ENCODE measurements around the gene CD320.

CD320 gene

DNA sequence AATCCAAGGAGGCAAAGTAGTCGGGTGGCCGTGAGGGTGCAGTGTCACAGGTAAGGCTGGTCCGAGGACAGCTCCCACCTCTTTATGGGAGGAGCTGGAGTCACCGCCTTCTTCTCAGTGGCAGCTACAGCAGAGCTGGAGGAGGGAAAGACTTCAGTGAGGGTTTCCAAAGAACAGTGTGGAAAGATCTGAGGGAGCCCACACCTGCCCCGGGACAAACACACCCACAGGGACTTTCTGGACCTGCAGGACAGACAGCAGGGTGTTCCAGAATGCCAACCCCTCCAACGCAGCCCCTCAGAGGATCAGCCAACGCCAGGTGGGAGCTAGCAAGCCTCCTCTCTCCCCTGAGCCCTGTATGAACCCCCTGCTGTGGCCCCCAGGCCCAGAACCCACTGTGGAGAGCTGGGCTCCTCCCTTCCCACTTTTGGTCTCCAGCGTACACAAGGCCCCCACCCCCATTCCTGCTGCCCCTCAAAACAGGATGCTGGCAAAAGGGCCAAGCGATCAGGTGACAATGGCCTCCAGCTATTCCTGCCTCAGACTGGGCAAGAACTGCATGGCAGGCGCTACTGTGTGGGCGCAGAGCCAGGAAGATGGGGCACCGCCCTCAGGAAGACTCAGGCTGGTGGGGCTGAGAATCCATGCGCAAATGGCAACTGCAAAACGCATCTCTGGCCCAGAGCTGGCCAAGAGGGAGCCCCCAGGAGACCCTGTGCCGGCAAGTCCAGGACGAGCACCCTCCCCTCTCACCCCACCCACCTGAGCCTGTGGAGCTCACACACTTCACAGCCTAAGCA, 3.5 kb upstream of the CD320 start:
- WGBS (ENCODE audit: extremely low coverage, insufficient coverage, insufficient read length), result no CpG with 5 or more reads among the region's 16 CpGs
- DNase-seq, result peak in 1 of 2 donors; percentile 32
- peaks cover 2% of the 10 kb centered on the region for H3K79me1 ChIP-seq (ENCODE audit: low read length)

DNA sequence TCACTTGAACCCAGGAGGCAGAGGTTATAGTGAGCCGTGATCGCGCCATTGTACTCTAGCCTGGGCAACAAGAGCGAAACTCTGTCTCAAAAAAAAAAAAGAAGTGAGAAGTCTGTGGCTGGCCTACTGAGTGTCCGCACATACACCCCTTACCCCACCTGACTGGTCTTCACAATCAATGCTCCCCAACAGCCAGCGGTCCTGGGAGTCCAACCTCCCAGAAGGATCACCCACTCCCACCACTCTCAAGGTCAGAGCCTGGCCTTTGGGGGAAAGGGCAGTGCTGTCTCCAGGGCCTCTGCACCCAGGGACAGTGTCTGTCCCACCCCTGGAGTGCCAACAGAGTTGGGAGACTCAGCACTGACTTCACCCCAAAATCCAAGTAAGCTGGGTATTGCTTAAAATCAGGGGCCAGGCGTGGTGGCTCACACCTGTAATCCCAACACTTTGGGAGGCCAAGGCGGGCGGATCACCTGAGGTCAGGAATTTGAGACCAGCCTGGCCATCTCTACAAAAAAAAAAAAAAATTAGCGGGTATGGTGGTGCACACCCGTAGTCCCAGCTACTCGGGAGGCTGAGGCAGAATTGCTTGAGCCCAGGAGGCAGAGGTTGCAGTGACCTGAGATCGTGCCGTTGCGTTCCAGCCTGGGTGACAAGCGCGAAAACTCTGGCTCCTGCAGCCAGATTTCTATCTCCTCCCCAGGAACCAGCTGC, 2.3 kb upstream of the CD320 start:
- no peaks in the 10 kb centered on the region for H3K79me2 ChIP-seq (ENCODE audit: control insufficient read depth, insufficient read depth, low read length, poor library complexity)
- no peak overlapping the region for H4K91ac ChIP-seq (ENCODE audit: low read depth, low read length)
- no peak overlapping the region for H2BK120ac ChIP-seq (ENCODE audit: insufficient read depth, low read length, poor library complexity)
- H3K4ac ChIP-seq (ENCODE audit: low read depth, low read length), result no peak overlapping the region
- no peaks in the 10 kb centered on the region for H3K9me3 ChIP-seq (ENCODE audit: insufficient read depth, low read depth, low read length)
- no peak overlapping the region for H4K8ac ChIP-seq (ENCODE audit: low read depth, low read length)
- H3K14ac ChIP-seq (ENCODE audit: low read length), result no peak overlapping the region
- H3K23ac ChIP-seq (ENCODE audit: low read length), result no peak overlapping the region
- no peak overlapping the region for H3K18ac ChIP-seq (ENCODE audit: low read length)
- H3K9ac ChIP-seq (ENCODE audit: low read length), result no peak overlapping the region
- H4K12ac ChIP-seq (ENCODE audit: low read depth, low read length), result no peak overlapping the region
- H2AK5ac ChIP-seq (ENCODE audit: low read length), result no peak overlapping the region
- H3K4me2 ChIP-seq (ENCODE audit: low read length), result no peak overlapping the region
- no peak overlapping the region for H2AFZ ChIP-seq (ENCODE audit: insufficient read depth, low read length, poor library complexity)
- peaks cover 36 to 41% of the 10 kb centered on the region in 2 experiments for H3K36me3 ChIP-seq (ENCODE audit: control insufficient read depth in 1 of 2, insufficient read depth in 2 of 2, low read length in 2 of 2)
- H3K27me3 ChIP-seq (ENCODE audit: insufficient read depth, low read length), result no peaks in the 10 kb centered on the region
- DNase-seq, result no peak
- no peak overlapping the region for H2BK12ac ChIP-seq (ENCODE audit: low read length)
- H3K4me1 ChIP-seq (ENCODE audit: control insufficient read depth in 1 of 2, insufficient read depth in 2 of 2, low read length in 2 of 2), result peaks cover 8 to 11% of the 10 kb centered on the region in 2 experiments
- peaks cover 2% of the 10 kb centered on the region for H3K79me1 ChIP-seq (ENCODE audit: low read length)
- no peak overlapping the region for H2BK5ac ChIP-seq (ENCODE audit: low read depth, low read length, poor library complexity)
- no peak overlapping the region for H3K4me3 ChIP-seq (ENCODE audit: low read depth, low read length)
- H3K27ac ChIP-seq (ENCODE audit: low read depth, low read length), result no peak overlapping the region
- no CpG with 5 or more reads among the region's 17 CpGs for WGBS (ENCODE audit: extremely low coverage, insufficient coverage, insufficient read length)

More for the DNA sequence above, 3.5 kb upstream of the CD320 start:
- Histone ChIP-seq H3K27me3 (ENCODE audit: insufficient read depth, low read length) (no peaks in the 10 kb centered on the region), H4K12ac (ENCODE audit: low read depth, low read length) (no peak overlapping the region), H3K4ac (ENCODE audit: low read depth, low read length) (no peak overlapping the region), H3K4me3 (ENCODE audit: low read depth, low read length) (no peak overlapping the region), H2BK12ac (ENCODE audit: low read length) (no peak overlapping the region), H3K9ac (ENCODE audit: low read length) (no peak overlapping the region), H3K18ac (ENCODE audit: low read length) (no peak overlapping the region), H3K14ac (ENCODE audit: low read length) (no peak overlapping the region), H2BK120ac (ENCODE audit: insufficient read depth, low read length, poor library complexity) (no peak overlapping the region), H3K9me3 (ENCODE audit: insufficient read depth, low read depth, low read length) (no peaks in the 10 kb centered on the region), H2AFZ (ENCODE audit: insufficient read depth, low read length, poor library complexity) (no peak overlapping the region), H2AK5ac (ENCODE audit: low read length) (no peak overlapping the region), H3K4me1 (ENCODE audit: control insufficient read depth in 1 of 2, insufficient read depth in 2 of 2, low read length in 2 of 2) (peaks cover 8 to 9% of the 10 kb centered on the region in 2 experiments), H2BK5ac (ENCODE audit: low read depth, low read length, poor library complexity) (no peak overlapping the region), H3K23ac (ENCODE audit: low read length) (no peak overlapping the region), H4K91ac (ENCODE audit: low read depth, low read length) (no peak overlapping the region), H3K79me2 (ENCODE audit: control insufficient read depth, insufficient read depth, low read length, poor library complexity) (no peaks in the 10 kb centered on the region), H3K27ac (ENCODE audit: low read depth, low read length) (no peak overlapping the region), H3K4me2 (ENCODE audit: low read length) (no peak overlapping the region), H3K36me3 (ENCODE audit: control insufficient read depth in 1 of 2, insufficient read depth in 2 of 2, low read length in 2 of 2) (peaks cover 44 to 50% of the 10 kb centered on the region in 2 experiments), H4K8ac (ENCODE audit: low read depth, low read length) (no peak overlapping the region)

DNA sequence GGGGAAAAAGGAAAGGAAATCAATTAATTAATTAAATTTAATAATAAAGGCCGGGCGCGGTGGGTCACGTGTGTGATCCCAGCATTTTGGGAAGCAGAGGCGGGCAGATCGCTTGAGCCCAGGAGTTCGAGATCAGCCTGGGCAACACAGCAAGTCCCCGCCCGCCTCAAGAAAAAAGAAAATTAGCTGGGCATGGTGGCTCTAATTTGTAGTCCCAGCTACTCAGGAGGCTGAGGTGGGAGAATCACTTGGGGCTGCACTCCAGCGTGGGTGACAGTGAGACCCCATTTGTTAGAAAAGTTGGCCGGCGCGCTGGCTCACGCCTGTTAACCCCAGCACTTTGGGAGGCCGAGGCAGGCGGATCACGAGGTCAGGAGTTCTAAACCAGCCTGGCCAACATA, 733 bp upstream of the CD320 start:
- no peak overlapping the region for H2BK5ac ChIP-seq (ENCODE audit: low read depth, low read length, poor library complexity)
- no peak overlapping the region for H4K8ac ChIP-seq (ENCODE audit: low read depth, low read length)
- peaks cover 2% of the 10 kb centered on the region for H3K79me1 ChIP-seq (ENCODE audit: low read length)
- no peak overlapping the region for H3K4me3 ChIP-seq (ENCODE audit: low read depth, low read length)
- H2AFZ ChIP-seq (ENCODE audit: insufficient read depth, low read length, poor library complexity), result no peak overlapping the region
- no peak overlapping the region for H4K91ac ChIP-seq (ENCODE audit: low read depth, low read length)
- DNase-seq, result no peak
- H3K18ac ChIP-seq (ENCODE audit: low read length), result no peak overlapping the region
- no peak overlapping the region for H4K12ac ChIP-seq (ENCODE audit: low read depth, low read length)
- no peak overlapping the region for H2BK12ac ChIP-seq (ENCODE audit: low read length)
- H3K9ac ChIP-seq (ENCODE audit: low read length), result no peak overlapping the region
- H3K79me2 ChIP-seq (ENCODE audit: control insufficient read depth, insufficient read depth, low read length, poor library complexity), result no peaks in the 10 kb centered on the region
- peaks cover 2% of the 10 kb centered on the region for H3K9me3 ChIP-seq (ENCODE audit: insufficient read depth, low read depth, low read length)
- H2AK5ac ChIP-seq (ENCODE audit: low read length), result no peak overlapping the region
- H3K27me3 ChIP-seq (ENCODE audit: insufficient read depth, low read length), result no peaks in the 10 kb centered on the region
- WGBS (ENCODE audit: extremely low coverage, insufficient coverage, insufficient read length), result no CpG with 5 or more reads among the region's 17 CpGs
- peak overlapping the region; percentile 80 for H3K4me2 ChIP-seq (ENCODE audit: low read length)
- H3K27ac ChIP-seq (ENCODE audit: low read depth, low read length), result no peak overlapping the region
- peaks cover 8 to 11% of the 10 kb centered on the region in 2 experiments for H3K4me1 ChIP-seq (ENCODE audit: control insufficient read depth in 1 of 2, insufficient read depth in 2 of 2, low read length in 2 of 2)
- no peak overlapping the region for H3K4ac ChIP-seq (ENCODE audit: low read depth, low read length)
- no peak overlapping the region for H3K14ac ChIP-seq (ENCODE audit: low read length)
- no peak overlapping the region for H3K23ac ChIP-seq (ENCODE audit: low read length)
- no peak overlapping the region for H2BK120ac ChIP-seq (ENCODE audit: insufficient read depth, low read length, poor library complexity)
- H3K36me3 ChIP-seq (ENCODE audit: control insufficient read depth in 1 of 2, insufficient read depth in 2 of 2, low read length in 2 of 2), result peaks cover 28 to 31% of the 10 kb centered on the region in 2 experiments

DNA sequence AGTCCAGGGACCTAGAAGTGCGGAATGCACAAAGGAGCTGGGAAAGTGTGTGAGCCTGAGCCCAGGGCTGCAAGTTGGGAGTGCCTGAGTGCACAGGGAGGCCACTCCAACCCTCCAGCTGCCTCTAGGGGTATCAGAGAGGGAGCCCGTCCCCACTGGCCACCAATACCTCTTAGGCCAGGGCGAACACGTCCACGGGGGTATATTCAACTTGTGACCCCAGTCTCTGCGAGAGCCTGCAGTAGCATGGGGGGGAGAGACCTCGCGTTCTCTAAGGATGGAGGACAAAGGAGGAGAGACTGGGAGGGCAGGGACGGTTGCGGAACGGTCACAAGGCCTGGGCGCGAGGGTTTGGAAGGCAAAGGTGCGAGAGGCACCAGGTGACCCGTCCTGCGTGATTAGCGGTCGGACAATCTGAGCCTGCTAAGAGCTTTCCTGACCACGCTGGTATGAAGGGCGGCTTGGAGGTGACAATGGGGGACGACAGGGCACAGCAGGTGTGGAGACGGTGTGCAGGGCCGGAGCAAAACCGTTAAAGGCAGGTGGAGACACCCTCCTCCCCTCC, 676 bp downstream of the CD320 start:
- peaks cover 2% of the 10 kb centered on the region for H3K79me1 ChIP-seq (ENCODE audit: low read length)
- H3K4me3 ChIP-seq (ENCODE audit: low read depth, low read length), result peak overlapping the region; percentile 76
- WGBS (ENCODE audit: extremely low coverage, insufficient coverage, insufficient read length), result no CpG with 5 or more reads among the region's 24 CpGs
- H3K4me2 ChIP-seq (ENCODE audit: low read length), result peak overlapping the region; percentile 80
- peak overlapping the region; percentile 3 for H4K8ac ChIP-seq (ENCODE audit: low read depth, low read length)
- H3K27ac ChIP-seq (ENCODE audit: low read depth, low read length), result no peak overlapping the region
- no peak for DNase-seq
- H3K4me1 ChIP-seq (ENCODE audit: control insufficient read depth in 1 of 2, insufficient read depth in 2 of 2, low read length in 2 of 2), result peaks cover 8 to 11% of the 10 kb centered on the region in 2 experiments
- H3K9ac ChIP-seq (ENCODE audit: low read length), result no peak overlapping the region
- H3K14ac ChIP-seq (ENCODE audit: low read length), result peak overlapping the region; percentile 12
- no peak overlapping the region for H2BK12ac ChIP-seq (ENCODE audit: low read length)
- H4K91ac ChIP-seq (ENCODE audit: low read depth, low read length), result no peak overlapping the region
- H2BK120ac ChIP-seq (ENCODE audit: insufficient read depth, low read length, poor library complexity), result no peak overlapping the region
- no peak overlapping the region for H4K12ac ChIP-seq (ENCODE audit: low read depth, low read length)
- no peak overlapping the region for H2BK5ac ChIP-seq (ENCODE audit: low read depth, low read length, poor library complexity)
- H3K79me2 ChIP-seq (ENCODE audit: control insufficient read depth, insufficient read depth, low read length, poor library complexity), result no peaks in the 10 kb centered on the region
- no peak overlapping the region for H3K18ac ChIP-seq (ENCODE audit: low read length)
- no peak overlapping the region for H3K23ac ChIP-seq (ENCODE audit: low read length)
- H3K9me3 ChIP-seq (ENCODE audit: insufficient read depth, low read depth, low read length), result peaks cover 2% of the 10 kb centered on the region
- H2AFZ ChIP-seq (ENCODE audit: insufficient read depth, low read length, poor library complexity), result no peak overlapping the region
- H2AK5ac ChIP-seq (ENCODE audit: low read length), result no peak overlapping the region
- no peak overlapping the region for H3K4ac ChIP-seq (ENCODE audit: low read depth, low read length)
- H3K27me3 ChIP-seq (ENCODE audit: insufficient read depth, low read length), result no peaks in the 10 kb centered on the region
- peaks cover 24 to 25% of the 10 kb centered on the region in 2 experiments for H3K36me3 ChIP-seq (ENCODE audit: control insufficient read depth in 1 of 2, insufficient read depth in 2 of 2, low read length in 2 of 2)

All from trophoblast cell (in vitro differentiated cells and primary cell).